Psoas muscle (tissue), 8 donors: ENCODE data around the gene TNFRSF9. TPM values are rescaled to one million over a fixed set of nuclear protein-coding genes. Genes with fewer than 3 reads are reported as not detected.

ENCODE experiments used
- ATAC-seq, 4 donors: fragments of 200-7000 bp; cut with Tn5 transposase; one replicate each; pipeline ENCODE4 v1.9.1; 2020; ENCODE audit warnings: moderate library complexity in 3 of 4, mild to moderate bottlenecking in 2 of 4
- DNase-seq, 2 donors: peaks; one replicate each; pipeline ENCODE4 v3.0.0-alpha.2; 2020
- H3K27ac ChIP-seq: fragments of 200-600 bp; one replicate; pipeline ENCODE4 v1.8.0; 2022
- H3K27me3 ChIP-seq, 3 donors: fragments of 200-600 bp in 1 of 3; one replicate each; pipeline versions ENCODE4 v1.6.1 to v1.8.0; 2013 to 2022; ENCODE audit warnings: low read length in 2 of 3, mild to moderate bottlenecking in 2 of 3, moderate library complexity in 1 of 3; ENCODE audit not compliant: insufficient read depth in 3 of 3
- H3K36me3 ChIP-seq, 2 donors: fragments of 200-600 bp in 1 of 2; one replicate each; pipeline versions ENCODE4 v1.6.1 to v1.8.0; 2013 to 2022; ENCODE audit warnings: low read depth in 1 of 2, mild to moderate bottlenecking in 1 of 2, moderate library complexity in 1 of 2; ENCODE audit not compliant: insufficient read depth in 1 of 2
- H3K4me1 ChIP-seq: fragments of 200-600 bp; one replicate; pipeline ENCODE4 v1.8.0; 2022
- H3K4me3 ChIP-seq: fragments of 200-600 bp; one replicate; pipeline ENCODE4 v1.8.0; 2022; ENCODE audit warnings: mild to moderate bottlenecking
- H3K9me3 ChIP-seq: fragments of 200-600 bp; one replicate; pipeline ENCODE4 v1.8.0; 2022
- CTCF ChIP-seq: fragments of 200-600 bp; IDR thresholded peaks from one replicate; pipeline ENCODE4 v1.8.0; 2022; ENCODE audit warnings: antibody characterized with exemption
- WGBS, 3 donors: extraction: QIAGEN DNeasy Blood & Tissue Kit; methylation state at CpG; one replicate each; pipeline versions ENCODE4 v1.1.6 to v1.1.7; 2013; 5-methylcytosine and 5-hydroxymethylcytosine counted together
- intact Hi-C, 2 donors: fragments of 100-400 bp; cut with DNase I; formaldehyde crosslinking; loops; one replicate each; pipeline versions ENCODE4 v1.11.0 to v1.14.2; 2022
- long read RNA-seq, 2 donors: library from polyadenylated mRNA; unstranded; transcript quantifications; one replicate each; pipeline ENCODE4 v2.0.0, GENCODE V29; 2021
- polyA plus RNA-seq, 3 donors: library from polyadenylated mRNA; stranded (reverse); fragments of 200-250 nt; gene quantifications; one replicate each; pipeline ENCODE4 v1.2.3, GENCODE V29; 2013
- total RNA-seq, 4 donors: library from RNA; stranded (reverse); fragmentation: NEBNext Ultra II Directional in 2 of 4; extraction: Animal tissue kit (Norgen Biotek cat#: 25700) in 2 of 4; gene quantifications; one replicate each; pipeline versions ENCODE4 v1.2.1 to v1.2.4, GENCODE V29; 2021 to 2023
- donor health status: healthy with polysubstance abuse.
- donor health status: DM: no; HTN: no; CAD: no; lungs with moderate emphysema.
- donor health status: Bipolar disorder and iron deficiency.
- donor health status: healthy.
- donor health status: DM: yes; HTN: yes; CAD: no.
- donor health status: DM: no; HTN: no; CAD: no.
- donor health status: DM: no; HTN: no; CAD: no.
- donor health status: DM: yes; HTN: yes; CAD: no.

Gene TNFRSF9
- total RNA-seq (under 1 TPM in 1 of 4 donors, not detected in 3; 0.12 TPM), polyA plus RNA-seq (under 1 TPM in 2 of 3 donors, not detected in 1; 0.01 TPM)
- long read RNA-seq, donor 1, partial matches to known transcripts, result 0 of 1 reads
- long read RNA-seq, donor 1, other reads (novel, unspliced or antisense), result 1 of 1 reads
- long read RNA-seq, donor 2, result 0 reads

- DNase-seq (no peak), ATAC-seq (no peak)
- Histone ChIP-seq H3K9me3 (no peaks in the 10 kb centered on the region), H3K27me3 (peaks cover 0 to 35% (median 8%) of the 10 kb centered on the region in 3 donors), H3K4me3 (no peak within 1 kb of the TSS), H3K27ac (no peak within 1 kb of the TSS), H3K4me1 (peaks cover 5% of the 10 kb centered on the region), H3K36me3 (no peaks in the 10 kb centered on the region)
- TF ChIP-seq CTCF, result no peak
- 38 to 59% (median 48%) methylated on average over 14 of the region's 14 CpGs for WGBS, 3 donors
- intact Hi-C loops, result no loop called here
Measured at GRCh38 chr1:7940745-7941436, at the start of gene TNFRSF9. TNFRSF9 (minus strand) TSS chr1:7940839; CDS start chr1:7939994, 845 bp downstream.

GRCh38 chr1:7989762-7990428, 49.3 kb upstream of the TNFRSF9 start:
- H3K27me3 ChIP-seq, result no peaks in the 10 kb centered on the region
- H3K4me3 ChIP-seq, result no peak overlapping the region
- 50 to 56% (median 50%) methylated on average over 2 of the region's 2 CpGs for WGBS, 3 donors
- no peaks in the 10 kb centered on the region for H3K9me3 ChIP-seq
- H3K4me1 ChIP-seq, result peaks cover 7% of the 10 kb centered on the region
- no peak for TF ChIP-seq CTCF
- intact Hi-C loops, result no loop called here
- peaks cover 2 to 35% of the 10 kb centered on the region in 2 donors for H3K36me3 ChIP-seq
- H3K27ac ChIP-seq, result no peak overlapping the region
- DNase-seq (no peak), ATAC-seq (no peak)

DNA sequence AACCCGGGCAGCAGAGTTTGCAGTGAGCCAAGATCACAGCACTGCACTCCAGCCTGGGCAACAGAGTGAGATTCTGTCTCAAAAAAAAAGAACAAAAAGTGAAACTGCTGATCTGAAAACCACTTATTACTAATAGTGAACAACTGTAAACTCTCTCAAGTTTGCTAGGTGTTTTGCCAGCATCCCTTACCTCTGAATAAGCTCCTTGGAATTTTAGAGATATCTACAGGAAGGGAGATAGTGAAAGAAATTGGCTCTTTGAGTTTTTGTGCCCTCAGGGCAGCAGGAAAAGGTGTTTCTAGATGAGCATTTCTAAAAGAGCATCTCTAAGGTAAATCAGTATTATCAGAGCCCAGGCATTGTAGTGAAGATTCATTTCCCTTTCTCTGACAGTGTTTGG, 47.9 kb upstream of the TNFRSF9 start:
- no peak overlapping the region for H3K27ac ChIP-seq
- H3K4me1 ChIP-seq, result peaks cover 7% of the 10 kb centered on the region
- intact Hi-C loops, result no loop called here
- TF ChIP-seq CTCF, result no peak
- no peaks in the 10 kb centered on the region for H3K9me3 ChIP-seq
- no peak for ATAC-seq
- H3K4me3 ChIP-seq, result no peak overlapping the region
- WGBS, 3 donors, result 90 to 100% (median 95%) methylated on average over 1 of the region's 1 CpG
- H3K36me3 ChIP-seq, result peaks cover 4 to 48% of the 10 kb centered on the region in 2 donors
- no peak for DNase-seq
- no peaks in the 10 kb centered on the region for H3K27me3 ChIP-seq

GRCh38 chr1:7987528-7987927, 46.9 kb upstream of the TNFRSF9 start:
- H3K9me3 ChIP-seq, result no peaks in the 10 kb centered on the region
- H3K27me3 ChIP-seq, result no peaks in the 10 kb centered on the region
- WGBS, 3 donors, result 84 to 97% (median 96%) methylated on average over 7 of the region's 7 CpGs
- peaks cover 4 to 50% of the 10 kb centered on the region in 2 donors for H3K36me3 ChIP-seq
- no peak overlapping the region for H3K27ac ChIP-seq
- intact Hi-C loops, result no loop called here
- ATAC-seq (no peak), DNase-seq (no peak)
- peaks cover 9% of the 10 kb centered on the region for H3K4me1 ChIP-seq
- TF ChIP-seq CTCF, result no peak
- no peak overlapping the region for H3K4me3 ChIP-seq
